ENCODE data around the gene EIF3B. TPM values are rescaled to one million over a fixed set of nuclear protein-coding genes. Genes with fewer than 3 reads are reported as not detected.
A peak's percentile ranks its signal among the peaks of the same experiment; 100 is the strongest.

Gene EIF3B
- total and polyA plus RNA-seq, 10 donors, result 78.1 to 150 (median 110) TPM

DNA sequence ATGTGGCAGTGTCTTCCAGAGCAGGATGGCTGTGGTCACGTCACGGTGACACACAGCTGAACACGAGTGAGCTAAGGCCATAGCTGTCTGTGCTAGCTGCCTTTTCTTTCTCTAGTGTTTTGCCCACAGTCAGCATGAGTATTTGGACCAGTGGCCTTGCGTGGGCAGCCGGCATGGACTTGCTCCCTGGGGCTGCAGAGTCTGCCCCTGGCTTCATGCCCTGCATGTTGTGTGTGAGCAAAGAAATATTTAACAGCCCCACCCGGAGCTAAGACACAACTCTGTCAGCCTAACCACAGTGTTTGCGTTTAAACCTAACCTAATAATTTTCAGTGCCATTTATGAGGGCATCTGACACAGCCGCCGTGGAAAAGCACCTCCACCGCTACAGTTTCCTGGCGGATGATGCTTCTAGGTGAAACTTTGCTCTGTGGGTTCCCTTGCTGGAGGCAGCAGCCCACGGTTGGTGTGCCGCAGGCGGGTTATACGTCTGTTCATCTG is 63.4 kb downstream of the EIF3B start:
- no peak overlapping the region for H3K4me3 ChIP-seq
- H3K27me3 ChIP-seq (replicated peaks in 1 of 7), result no peaks in the 10 kb centered on the region
- peaks cover 14 to 80% (median 33%) of the 10 kb centered on the region in 6 donors for H3K4me1 ChIP-seq
- intact Hi-C loops (cut with DNase I; ENCODE audit: low total_unique reads), result no loop called here
- DNase-seq, result no peak
- no peaks in the 10 kb centered on the region for H3K9me3 ChIP-seq
- peaks cover 0 to 25% (median 0%) of the 10 kb centered on the region in 6 donors for H3K36me3 ChIP-seq
- 50 to 66% (median 63%) methylated on average over 13 to 15 of the region's 15 CpGs for WGBS, 5 donors
- H3K27ac ChIP-seq, result peak overlapping the region in 4 of 8 donors; percentile 31 to 68 (median 45)
- TF ChIP-seq, protein P1, sequence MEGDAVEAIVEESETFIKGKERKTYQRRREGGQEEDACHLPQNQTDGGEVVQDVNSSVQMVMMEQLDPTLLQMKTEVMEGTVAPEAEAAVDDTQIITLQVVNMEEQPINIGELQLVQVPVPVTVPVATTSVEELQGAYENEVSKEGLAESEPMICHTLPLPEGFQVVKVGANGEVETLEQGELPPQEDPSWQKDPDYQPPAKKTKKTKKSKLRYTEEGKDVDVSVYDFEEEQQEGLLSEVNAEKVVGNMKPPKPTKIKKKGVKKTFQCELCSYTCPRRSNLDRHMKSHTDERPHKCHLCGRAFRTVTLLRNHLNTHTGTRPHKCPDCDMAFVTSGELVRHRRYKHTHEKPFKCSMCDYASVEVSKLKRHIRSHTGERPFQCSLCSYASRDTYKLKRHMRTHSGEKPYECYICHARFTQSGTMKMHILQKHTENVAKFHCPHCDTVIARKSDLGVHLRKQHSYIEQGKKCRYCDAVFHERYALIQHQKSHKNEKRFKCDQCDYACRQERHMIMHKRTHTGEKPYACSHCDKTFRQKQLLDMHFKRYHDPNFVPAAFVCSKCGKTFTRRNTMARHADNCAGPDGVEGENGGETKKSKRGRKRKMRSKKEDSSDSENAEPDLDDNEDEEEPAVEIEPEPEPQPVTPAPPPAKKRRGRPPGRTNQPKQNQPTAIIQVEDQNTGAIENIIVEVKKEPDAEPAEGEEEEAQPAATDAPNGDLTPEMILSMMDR (IDR thresholded peaks at IDR 0.05 in 8 of 11, conservative IDR thresholded peaks at IDR 0.05 in 3 of 11), result no peak
- TF ChIP-seq POLR2AphosphoS5 (IDR thresholded peaks at IDR 0.05), result peak in 1 of 3 donors; percentile 13

DNA sequence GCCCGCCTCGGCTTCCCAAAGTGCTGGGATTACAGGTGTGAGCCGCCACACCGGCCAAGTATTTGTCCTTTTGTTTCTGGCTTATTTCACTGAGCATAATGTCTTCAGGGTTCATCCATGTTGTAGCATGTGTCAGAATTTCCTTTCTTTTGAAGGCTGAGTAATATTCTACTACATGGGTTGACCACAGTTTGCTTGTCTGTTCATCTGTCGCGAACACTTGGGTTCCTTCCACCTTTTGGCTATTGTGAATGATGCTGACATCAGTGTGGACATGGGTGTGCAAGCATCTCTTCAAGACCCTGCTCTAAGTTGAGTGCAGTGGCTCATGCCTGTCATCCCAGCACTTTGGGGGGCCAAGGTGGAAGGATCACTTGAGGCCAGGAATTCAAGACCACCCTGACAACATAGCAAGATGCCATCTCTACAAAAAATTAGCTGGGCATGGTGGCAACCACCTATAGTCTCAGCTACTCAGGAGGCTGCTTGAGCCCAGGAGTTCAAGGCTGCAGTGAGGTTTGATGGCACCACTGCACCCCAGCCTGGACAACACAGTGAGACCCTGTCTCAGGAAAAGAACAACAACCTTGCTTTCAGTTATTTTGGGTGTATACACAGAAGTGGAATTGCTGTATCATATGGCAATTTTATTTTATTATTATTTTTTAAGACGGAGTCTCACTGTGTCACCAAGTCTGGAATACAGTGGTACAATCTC is 65.7 kb downstream of the EIF3B start:
- no peak for DNase-seq
- H3K27ac ChIP-seq, result no peak overlapping the region
- TF ChIP-seq POLR2A (IDR thresholded peaks at IDR 0.05) (no peak), POLR2AphosphoS5 (IDR thresholded peaks at IDR 0.05) (no peak)
- TF ChIP-seq, protein P1 (IDR thresholded peaks at IDR 0.05 in 8 of 11, conservative IDR thresholded peaks at IDR 0.05 in 3 of 11), result no peak
- peaks cover 0 to 39% (median 0%) of the 10 kb centered on the region in 6 donors for H3K36me3 ChIP-seq
- no peaks in the 10 kb centered on the region for H3K9me3 ChIP-seq
- WGBS, 5 donors, result 90 to 98% (median 93%) methylated on average over 7 of the region's 7 CpGs
- intact Hi-C loops (cut with DNase I; ENCODE audit: low total_unique reads), result no loop called here
- peaks cover 9 to 71% (median 31%) of the 10 kb centered on the region in 6 donors for H3K4me1 ChIP-seq
- H3K27me3 ChIP-seq (replicated peaks in 1 of 7), result no peaks in the 10 kb centered on the region
- no peak overlapping the region for H3K4me3 ChIP-seq

DNA sequence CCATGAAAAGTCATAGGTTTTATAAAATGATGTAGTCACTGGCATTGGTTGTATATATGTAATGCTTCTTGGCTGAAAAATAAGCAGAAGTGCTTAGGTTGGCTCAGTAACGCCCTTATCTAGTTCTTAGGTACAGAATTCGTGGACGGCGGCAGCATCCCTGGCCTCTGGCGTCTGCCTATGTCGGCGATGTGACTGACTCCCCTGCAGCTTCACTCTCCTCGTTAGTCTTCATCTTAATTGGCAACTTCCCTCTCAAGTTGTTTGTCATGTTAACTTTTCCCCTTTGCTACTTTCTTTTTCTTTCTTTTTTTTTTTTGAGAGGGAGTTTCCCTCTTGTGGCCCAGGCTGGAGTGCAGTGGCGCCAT is 67.3 kb downstream of the EIF3B start:
- intact Hi-C loops (cut with DNase I; ENCODE audit: low total_unique reads), result no loop called here
- no peaks in the 10 kb centered on the region for H3K27me3 ChIP-seq (replicated peaks in 1 of 7)
- TF ChIP-seq, protein P1 (IDR thresholded peaks at IDR 0.05 in 8 of 11, conservative IDR thresholded peaks at IDR 0.05 in 3 of 11), result no peak
- TF ChIP-seq POLR2A (IDR thresholded peaks at IDR 0.05), result no peak
- TF ChIP-seq POLR2AphosphoS5 (IDR thresholded peaks at IDR 0.05), result no peak
- H3K9me3 ChIP-seq, result no peaks in the 10 kb centered on the region
- H3K4me1 ChIP-seq, result peaks cover 9 to 61% (median 24%) of the 10 kb centered on the region in 6 donors
- no peak overlapping the region for H3K4me3 ChIP-seq
- WGBS, 5 donors, result 63 to 81% (median 71%) methylated on average over 9 of the region's 9 CpGs
- H3K27ac ChIP-seq, result peak overlapping the region in 1 of 8 donors; percentile 2
- DNase-seq, result no peak
- peaks cover 0 to 39% (median 0%) of the 10 kb centered on the region in 6 donors for H3K36me3 ChIP-seq

DNA sequence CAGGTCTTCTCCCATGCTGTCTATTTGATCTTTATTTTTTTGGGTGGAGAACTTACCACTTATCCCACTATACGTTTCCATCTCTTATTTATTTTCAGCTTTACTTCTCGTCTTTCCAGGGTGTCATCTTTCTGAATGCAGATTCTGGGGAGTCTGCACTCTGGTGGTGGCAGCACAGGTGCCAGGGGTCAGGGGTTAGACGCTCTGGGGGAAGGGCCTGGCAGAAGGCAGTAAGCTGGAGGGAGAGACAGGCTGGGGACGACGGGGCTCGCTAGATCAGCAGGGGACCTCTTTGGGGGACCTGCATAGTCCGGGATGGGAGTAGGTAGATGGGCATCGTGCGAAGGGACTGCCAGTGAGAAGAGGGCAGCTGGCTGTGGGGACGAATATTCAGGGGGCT is 71.1 kb downstream of the EIF3B start:
- TF ChIP-seq, protein P1 (IDR thresholded peaks at IDR 0.05 in 8 of 11, conservative IDR thresholded peaks at IDR 0.05 in 3 of 11), result no peak
- TF ChIP-seq POLR2AphosphoS5 (IDR thresholded peaks at IDR 0.05), result no peak
- TF ChIP-seq POLR2A (IDR thresholded peaks at IDR 0.05), result no peak
- Histone ChIP-seq H3K4me3 (no peak overlapping the region), H3K27me3 (replicated peaks in 1 of 7) (no peaks in the 10 kb centered on the region), H3K9me3 (peaks cover 0 to 11% (median 5%) of the 10 kb centered on the region in 8 donors), H3K27ac (no peak overlapping the region), H3K36me3 (peaks cover 0 to 29% (median 0%) of the 10 kb centered on the region in 6 donors), H3K4me1 (peaks cover 0 to 30% (median 16%) of the 10 kb centered on the region in 6 donors)
- WGBS, 5 donors, result 91 to 95% (median 93%) methylated on average over 10 of the region's 10 CpGs
- DNase-seq, result no peak
- intact Hi-C loops (cut with DNase I; ENCODE audit: low total_unique reads), result no loop called here

Measured in spleen (tissue), 11 donors.